HL-60 (cell line): Measurements from ENCODE around the gene CAP1.
"Not testable (repeated sequence)": the region's sequence is repeated elsewhere in the genome, so short reads cannot be mapped to it uniquely, and the experiment has no call there.

Source experiments
- DNase-seq, 2 experiments: peaks; one replicate each; pipeline ENCODE4 v3.0.0-alpha.2; 2010 to 2020; ENCODE audit warnings: low read depth in 1 of 2, low spot score in 1 of 2
- H3K27ac ChIP-seq: fragments of 250-450 bp; sonication (Bioruptor Pico); replicated peaks from 2 replicates; pipeline ENCODE4 v1.5.1; 2020; ENCODE audit warnings: mild to moderate bottlenecking, moderate library complexity
- H3K27me3 ChIP-seq: fragments of 250-450 bp; sonication (Bioruptor Pico); 2 replicates; pipeline ENCODE4 v1.5.1; 2021; ENCODE audit warnings: mild to moderate bottlenecking, moderate library complexity; ENCODE audit not compliant: insufficient read depth, poor library complexity, severe bottlenecking
- H3K4me3 ChIP-seq: replicated peaks from 2 replicates; pipeline ENCODE4 v1.5.1; 2011; ENCODE audit warnings: mild to moderate bottlenecking, control low read depth, low read length; ENCODE audit not compliant: insufficient read depth
- GABPA ChIP-seq: IDR thresholded peaks from 2 replicates; pipeline ENCODE4 v1.6.1; 2012; ENCODE audit warnings: low read depth
- POLR2AphosphoS5 ChIP-seq: IDR thresholded peaks from 2 replicates; pipeline ENCODE4 v1.6.1; 2012; ENCODE audit warnings: low read depth
- SPI1 ChIP-seq: IDR thresholded peaks from 2 replicates; pipeline ENCODE4 v1.6.1; 2012; ENCODE audit warnings: low read depth, mild to moderate bottlenecking, borderline replicate concordance
- TF ChIP-seq, protein P1 (sequence below): IDR thresholded peaks from one replicate; pipeline ENCODE4 v1.5.1; 2011; ENCODE audit warnings: low read length, control low read depth, inconsistent platforms; ENCODE audit not compliant: insufficient read depth
- TF ChIP-seq, protein P2 (sequence below): IDR thresholded peaks from 2 replicates; pipeline ENCODE4 v1.6.1; 2012; ENCODE audit warnings: low read depth; ENCODE audit not compliant: insufficient replicate concordance

Gene CAP1

DNA sequence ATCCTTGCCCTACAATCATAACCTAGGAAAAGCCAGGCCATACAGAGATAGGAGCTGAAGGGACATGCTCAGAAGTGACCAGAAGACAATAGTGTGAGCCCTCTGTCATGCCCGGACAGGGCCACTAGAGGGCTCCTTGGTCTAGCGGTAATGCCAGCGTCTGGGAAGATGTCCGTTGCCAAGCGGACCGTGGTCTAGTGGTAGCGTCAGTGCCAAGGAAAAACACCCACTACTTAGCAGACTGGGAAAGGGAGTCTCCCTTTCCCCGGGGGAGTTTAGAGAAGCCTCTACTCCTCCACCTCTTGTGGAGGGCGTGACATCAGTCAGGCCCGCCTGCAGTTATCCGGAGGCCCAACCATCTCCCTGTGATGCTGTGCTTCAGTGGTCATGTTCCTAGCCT is 44.2 kb downstream of the CAP1 start:
- H3K27me3 ChIP-seq, H3K4me3 ChIP-seq, H3K27ac ChIP-seq: not testable (repeated sequence)
- DNase-seq, result peak in 1 of 2 experiments; percentile 58
- TF ChIP-seq, protein P1, sequence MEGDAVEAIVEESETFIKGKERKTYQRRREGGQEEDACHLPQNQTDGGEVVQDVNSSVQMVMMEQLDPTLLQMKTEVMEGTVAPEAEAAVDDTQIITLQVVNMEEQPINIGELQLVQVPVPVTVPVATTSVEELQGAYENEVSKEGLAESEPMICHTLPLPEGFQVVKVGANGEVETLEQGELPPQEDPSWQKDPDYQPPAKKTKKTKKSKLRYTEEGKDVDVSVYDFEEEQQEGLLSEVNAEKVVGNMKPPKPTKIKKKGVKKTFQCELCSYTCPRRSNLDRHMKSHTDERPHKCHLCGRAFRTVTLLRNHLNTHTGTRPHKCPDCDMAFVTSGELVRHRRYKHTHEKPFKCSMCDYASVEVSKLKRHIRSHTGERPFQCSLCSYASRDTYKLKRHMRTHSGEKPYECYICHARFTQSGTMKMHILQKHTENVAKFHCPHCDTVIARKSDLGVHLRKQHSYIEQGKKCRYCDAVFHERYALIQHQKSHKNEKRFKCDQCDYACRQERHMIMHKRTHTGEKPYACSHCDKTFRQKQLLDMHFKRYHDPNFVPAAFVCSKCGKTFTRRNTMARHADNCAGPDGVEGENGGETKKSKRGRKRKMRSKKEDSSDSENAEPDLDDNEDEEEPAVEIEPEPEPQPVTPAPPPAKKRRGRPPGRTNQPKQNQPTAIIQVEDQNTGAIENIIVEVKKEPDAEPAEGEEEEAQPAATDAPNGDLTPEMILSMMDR, result peak; percentile 9

DNA sequence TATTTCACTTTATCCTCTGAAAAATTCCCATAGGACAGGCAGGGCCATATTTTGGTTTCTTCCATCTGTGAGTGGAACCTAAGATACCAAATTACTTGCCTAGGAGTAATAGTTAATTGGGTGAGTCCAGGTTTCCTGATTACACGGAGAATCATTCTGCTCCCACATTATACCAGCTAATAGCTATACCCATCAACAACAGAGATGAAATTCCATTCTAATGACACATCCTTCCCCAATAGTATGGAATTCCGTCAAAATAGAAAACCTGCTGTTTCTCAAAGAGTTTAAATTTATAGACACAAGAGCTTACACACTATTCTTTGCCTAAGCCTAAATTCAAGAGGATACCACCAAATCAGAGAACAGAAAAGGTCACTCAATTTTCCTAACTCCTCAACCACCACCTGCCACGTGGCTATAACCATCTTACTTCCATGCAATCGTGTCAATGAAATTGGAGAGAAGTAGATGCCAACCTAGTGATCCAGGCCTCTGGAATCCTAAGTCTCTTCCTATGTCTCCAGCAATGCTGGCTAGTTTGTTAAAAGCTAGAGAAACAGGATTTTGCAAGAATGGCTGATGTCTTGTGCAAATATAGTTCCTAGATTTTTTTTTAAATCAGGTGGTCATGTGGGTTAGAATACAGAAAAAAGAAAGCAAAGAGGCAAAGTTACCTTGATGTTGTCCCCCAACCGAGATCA is 50.3 kb downstream of the CAP1 start:
- TF ChIP-seq POLR2AphosphoS5 (no peak), SPI1 (no peak), GABPA (no peak)
- TF ChIP-seq, protein P1, result no peak
- TF ChIP-seq, protein P2, sequence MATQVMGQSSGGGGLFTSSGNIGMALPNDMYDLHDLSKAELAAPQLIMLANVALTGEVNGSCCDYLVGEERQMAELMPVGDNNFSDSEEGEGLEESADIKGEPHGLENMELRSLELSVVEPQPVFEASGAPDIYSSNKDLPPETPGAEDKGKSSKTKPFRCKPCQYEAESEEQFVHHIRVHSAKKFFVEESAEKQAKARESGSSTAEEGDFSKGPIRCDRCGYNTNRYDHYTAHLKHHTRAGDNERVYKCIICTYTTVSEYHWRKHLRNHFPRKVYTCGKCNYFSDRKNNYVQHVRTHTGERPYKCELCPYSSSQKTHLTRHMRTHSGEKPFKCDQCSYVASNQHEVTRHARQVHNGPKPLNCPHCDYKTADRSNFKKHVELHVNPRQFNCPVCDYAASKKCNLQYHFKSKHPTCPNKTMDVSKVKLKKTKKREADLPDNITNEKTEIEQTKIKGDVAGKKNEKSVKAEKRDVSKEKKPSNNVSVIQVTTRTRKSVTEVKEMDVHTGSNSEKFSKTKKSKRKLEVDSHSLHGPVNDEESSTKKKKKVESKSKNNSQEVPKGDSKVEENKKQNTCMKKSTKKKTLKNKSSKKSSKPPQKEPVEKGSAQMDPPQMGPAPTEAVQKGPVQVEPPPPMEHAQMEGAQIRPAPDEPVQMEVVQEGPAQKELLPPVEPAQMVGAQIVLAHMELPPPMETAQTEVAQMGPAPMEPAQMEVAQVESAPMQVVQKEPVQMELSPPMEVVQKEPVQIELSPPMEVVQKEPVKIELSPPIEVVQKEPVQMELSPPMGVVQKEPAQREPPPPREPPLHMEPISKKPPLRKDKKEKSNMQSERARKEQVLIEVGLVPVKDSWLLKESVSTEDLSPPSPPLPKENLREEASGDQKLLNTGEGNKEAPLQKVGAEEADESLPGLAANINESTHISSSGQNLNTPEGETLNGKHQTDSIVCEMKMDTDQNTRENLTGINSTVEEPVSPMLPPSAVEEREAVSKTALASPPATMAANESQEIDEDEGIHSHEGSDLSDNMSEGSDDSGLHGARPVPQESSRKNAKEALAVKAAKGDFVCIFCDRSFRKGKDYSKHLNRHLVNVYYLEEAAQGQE, result no peak
- no peak for DNase-seq
- Histone ChIP-seq H3K27ac (no peak overlapping the region), H3K27me3 (no peaks in the 10 kb centered on the region), H3K4me3 (no peak overlapping the region)

DNA sequence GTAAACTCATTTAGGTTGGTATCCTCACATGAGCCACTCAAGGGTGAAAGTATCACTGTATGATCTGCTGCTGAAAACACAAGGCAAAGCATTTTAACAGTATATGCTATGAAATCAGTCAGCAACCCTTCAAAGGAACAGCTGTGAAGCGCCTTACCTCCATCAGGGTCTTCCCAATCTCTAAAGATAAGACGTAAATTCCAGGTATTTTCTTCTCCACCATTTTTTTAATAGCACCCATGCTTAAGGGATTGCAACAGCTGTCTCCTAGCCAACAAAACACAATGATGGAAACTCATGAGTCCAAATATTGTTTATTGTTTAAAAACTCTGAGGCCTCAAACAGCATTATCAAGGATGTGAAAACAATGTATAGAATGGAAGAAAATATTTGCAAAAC is 51.7 kb downstream of the CAP1 start:
- DNase-seq, result no peak
- no peaks in the 10 kb centered on the region for H3K27me3 ChIP-seq
- no peak overlapping the region for H3K4me3 ChIP-seq
- H3K27ac ChIP-seq, result no peak overlapping the region
- TF ChIP-seq GABPA (no peak), POLR2AphosphoS5 (no peak)

DNA sequence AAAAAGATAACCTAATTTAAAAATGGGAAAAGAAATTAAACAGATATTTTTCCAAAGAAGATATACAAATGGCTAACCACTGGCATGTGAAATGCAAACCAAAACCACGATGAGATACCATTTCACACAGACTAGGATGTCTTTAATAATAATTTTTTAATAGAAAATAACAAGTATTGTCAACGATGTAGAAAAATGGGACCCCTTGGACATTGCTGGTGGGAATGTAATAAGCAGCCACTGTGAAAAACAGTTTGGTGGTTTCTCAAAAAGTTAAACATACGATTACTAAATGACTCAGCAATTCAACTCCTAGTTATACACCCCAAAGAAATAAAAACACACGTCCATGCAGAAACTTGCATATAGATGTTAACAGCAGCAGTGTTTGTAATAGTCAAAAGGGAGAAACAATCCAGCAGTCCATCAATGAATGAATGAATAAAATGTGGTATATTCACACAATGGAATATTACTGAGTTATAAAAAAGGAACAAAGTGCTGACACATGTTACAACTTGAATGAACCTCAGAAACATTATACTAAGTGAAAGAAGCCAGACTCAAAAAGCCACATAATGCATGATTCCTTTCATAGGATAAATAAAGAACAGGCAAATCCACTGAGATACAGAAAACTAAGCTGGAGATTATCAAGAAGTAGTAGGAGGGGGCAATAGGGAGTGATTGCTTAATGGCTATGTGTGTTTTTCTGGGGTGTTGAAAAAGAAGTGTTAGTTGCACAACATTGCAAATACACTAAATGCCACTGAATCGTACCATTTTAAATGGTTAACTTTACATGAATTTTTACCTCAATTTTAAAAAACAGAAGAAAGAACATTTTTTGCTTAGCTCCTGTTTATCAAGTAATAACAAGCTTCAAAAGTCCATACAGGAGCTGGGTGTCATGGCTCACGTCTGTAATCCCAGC is 52.4 kb downstream of the CAP1 start:
- DNase-seq, result no peak
- peak; percentile 32; the same call in 1 of the 2 replicates for TF ChIP-seq SPI1
- TF ChIP-seq, protein P1, result no peak
- H3K27ac ChIP-seq, result peak overlapping the region; percentile 51
- H3K27me3 ChIP-seq, result no peaks in the 10 kb centered on the region
- no peak overlapping the region for H3K4me3 ChIP-seq
